Testis (tissue), 2 donors: ENCODE results near the gene TBC1D25.

Experiments
- CTCF ChIP-seq, 3 experiments: fragments of 450-650 bp in 2 of 3; fragments of 200-600 bp in 1 of 3; sonication (generic) in 1 of 3; IDR thresholded peaks; one replicate each; pipeline ENCODE4 v1.5.1; 2016 to 2019; ENCODE audit warnings: antibody characterized with exemption in 3 of 3, mild to moderate bottlenecking in 2 of 3, moderate library complexity in 1 of 3
- POLR2A ChIP-seq: fragments of 450-650 bp; IDR thresholded peaks from one replicate; pipeline ENCODE4 v1.6.1; 2017; ENCODE audit warnings: antibody characterized with exemption, mild to moderate bottlenecking, moderate library complexity

GRCh38 chrX:48538641-48539344, 721 bp upstream of the TBC1D25 start:
- TF ChIP-seq CTCF (IDR thresholded peaks at IDR 0.05) (no peak), POLR2A (no peak)
